Subcutaneous abdominal adipose tissue (tissue), 5 donors: ENCODE results near the gene ZFYVE28.
A peak's percentile ranks its signal among the peaks of the same experiment; 100 is the strongest.

ENCODE experiments used
- H3K27ac ChIP-seq: one replicate; pipeline ENCODE4 v1.7.0; 2013; ENCODE audit warnings: low read depth, mild to moderate bottlenecking, inconsistent platforms, low read length, moderate library complexity
- H3K27me3 ChIP-seq, 5 donors: one replicate each; pipeline ENCODE4 v1.7.0; 2013; ENCODE audit warnings: low read length in 5 of 5, inconsistent platforms in 1 of 5; ENCODE audit not compliant: control insufficient read depth in 5 of 5, insufficient read depth in 4 of 5
- H3K36me3 ChIP-seq, 5 donors: one replicate each; pipeline ENCODE4 v1.7.0; 2013; ENCODE audit warnings: low read length in 5 of 5; ENCODE audit not compliant: control insufficient read depth in 5 of 5, insufficient read depth in 5 of 5
- H3K4me1 ChIP-seq, 5 donors: one replicate each; pipeline ENCODE4 v1.7.0; 2013; ENCODE audit warnings: low read length in 5 of 5, mild to moderate bottlenecking in 3 of 5, moderate library complexity in 1 of 5; ENCODE audit not compliant: control insufficient read depth in 5 of 5, insufficient read depth in 5 of 5
- H3K4me3 ChIP-seq, 5 donors: one replicate each; pipeline ENCODE4 v1.7.0; 2013; ENCODE audit warnings: low read length in 5 of 5, low read depth in 1 of 5
- H3K9ac ChIP-seq, 5 donors: one replicate each; pipeline ENCODE4 v1.7.0; 2013; ENCODE audit warnings: low read length in 5 of 5, mild to moderate bottlenecking in 4 of 5, moderate library complexity in 3 of 5
- H3K9me3 ChIP-seq, 5 donors: one replicate each; pipeline ENCODE4 v1.7.0; 2013; ENCODE audit warnings: low read length in 5 of 5; ENCODE audit not compliant: control insufficient read depth in 5 of 5
- donor health status: healthy.
- donor health status: healthy.
- donor health status: healthy.
- donor health status: healthy.
- donor health status: healthy.

ZFYVE28 gene

DNA sequence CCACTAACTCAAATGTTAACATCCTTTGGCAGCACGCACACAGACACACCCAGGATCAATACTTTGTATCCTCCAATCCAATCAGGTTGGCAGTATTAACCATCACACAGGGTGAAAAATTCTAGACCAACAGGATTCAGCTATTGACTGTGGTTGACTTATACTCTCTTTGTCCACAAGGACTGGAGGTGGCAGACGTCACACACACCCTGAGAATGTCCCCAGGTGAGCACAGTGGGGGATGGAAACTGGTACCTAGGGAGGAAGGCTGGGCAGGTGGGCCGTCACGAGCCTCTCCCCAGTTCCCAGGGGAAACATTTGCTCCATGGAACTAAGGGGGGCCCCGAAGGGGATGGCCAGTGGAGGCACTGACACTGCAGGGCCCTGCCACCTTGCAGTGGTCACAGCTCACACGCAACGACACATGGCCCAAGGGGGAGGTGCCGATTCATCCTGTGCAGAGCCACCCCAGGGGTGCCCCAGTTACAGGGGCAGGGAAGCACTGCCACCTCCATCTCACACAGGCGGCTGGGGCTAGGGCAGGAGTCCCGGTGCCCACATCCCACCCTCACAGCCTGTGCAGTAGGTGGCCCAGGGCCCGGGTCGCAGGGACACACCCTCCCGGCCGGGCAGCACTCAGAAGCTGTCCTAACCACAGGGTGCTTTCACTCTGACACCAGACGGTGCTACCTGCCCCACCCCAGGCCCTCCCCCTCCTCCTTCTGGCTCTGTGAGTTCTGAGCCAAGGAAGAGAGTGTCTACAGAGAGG, 17.4 kb downstream of the ZFYVE28 start:
- Histone ChIP-seq H3K27me3 (peaks cover 0 to 7% (median 2%) of the 10 kb centered on the region in 5 donors), H3K4me3 (no peak overlapping the region), H3K36me3 (no peaks in the 10 kb centered on the region), H3K9me3 (no peaks in the 10 kb centered on the region), H3K9ac (no peak overlapping the region), H3K4me1 (peaks cover 1 to 24% (median 15%) of the 10 kb centered on the region in 5 donors), H3K27ac (no peak overlapping the region)

- peaks cover 1 to 24% (median 15%) of the 10 kb centered on the region in 5 donors for H3K4me1 ChIP-seq
- no peak overlapping the region for H3K4me3 ChIP-seq
- no peak overlapping the region for H3K9ac ChIP-seq
- H3K36me3 ChIP-seq: no peaks in the 10 kb centered on the region
- H3K27ac ChIP-seq: no peak overlapping the region
- no peaks in the 10 kb centered on the region for H3K9me3 ChIP-seq
- peaks cover 0 to 7% (median 4%) of the 10 kb centered on the region in 5 donors for H3K27me3 ChIP-seq
These were observed 18.7 kb downstream of the ZFYVE28 start for GRCh38 chr4:2399631-2400190.

GRCh38 chr4:2399216-2399615, 19.2 kb downstream of the ZFYVE28 start:
- H3K27ac ChIP-seq: no peak overlapping the region
- H3K4me3 ChIP-seq: no peak overlapping the region
- peaks cover 1 to 24% (median 15%) of the 10 kb centered on the region in 5 donors for H3K4me1 ChIP-seq
- H3K9ac ChIP-seq: no peak overlapping the region
- no peaks in the 10 kb centered on the region for H3K9me3 ChIP-seq
- no peaks in the 10 kb centered on the region for H3K36me3 ChIP-seq
- H3K27me3 ChIP-seq: peaks cover 0 to 12% (median 9%) of the 10 kb centered on the region in 5 donors

DNA sequence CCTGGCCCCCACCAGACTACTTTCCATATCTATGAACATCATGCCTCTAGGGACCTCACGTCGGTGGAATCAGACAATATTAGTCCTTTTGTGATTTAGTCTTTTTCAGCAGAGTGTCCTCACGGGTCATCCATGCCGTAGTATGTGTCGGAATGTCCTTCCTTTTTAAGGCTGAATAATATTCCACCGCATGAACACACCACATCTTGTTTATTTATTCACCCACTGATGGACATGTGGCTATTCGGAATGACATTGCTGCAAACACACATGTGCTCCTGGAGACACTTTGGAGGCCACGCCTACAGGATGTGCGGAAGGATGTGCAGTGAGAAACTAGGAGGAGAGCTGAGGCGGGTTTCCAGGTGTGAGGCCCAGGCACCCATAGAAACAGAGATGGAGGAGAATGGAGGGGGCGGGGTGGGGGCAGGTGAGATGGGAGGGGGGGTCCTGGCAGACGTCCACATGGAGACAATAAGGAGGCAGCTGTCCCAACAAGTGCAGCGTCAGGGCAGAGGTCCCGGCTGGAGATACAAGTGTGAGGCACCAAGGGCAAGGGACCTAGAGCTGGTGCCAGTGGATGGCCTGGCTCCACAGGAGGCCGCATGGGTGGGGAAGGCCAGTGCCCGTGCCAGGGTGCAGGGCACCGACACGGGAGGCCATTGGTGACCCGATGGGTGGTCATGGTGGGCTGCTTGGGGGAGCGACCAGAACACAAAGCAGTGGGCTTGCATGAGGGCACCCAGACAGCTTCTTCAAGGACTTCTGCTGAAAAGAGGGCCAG, 20.7 kb downstream of the ZFYVE28 start:
- no peaks in the 10 kb centered on the region for H3K36me3 ChIP-seq
- peaks cover 1 to 26% (median 22%) of the 10 kb centered on the region in 5 donors for H3K4me1 ChIP-seq
- peaks cover 0 to 17% (median 13%) of the 10 kb centered on the region in 5 donors for H3K27me3 ChIP-seq
- no peak overlapping the region for H3K4me3 ChIP-seq
- H3K9me3 ChIP-seq: no peaks in the 10 kb centered on the region
- H3K27ac ChIP-seq: no peak overlapping the region
- no peak overlapping the region for H3K9ac ChIP-seq

DNA sequence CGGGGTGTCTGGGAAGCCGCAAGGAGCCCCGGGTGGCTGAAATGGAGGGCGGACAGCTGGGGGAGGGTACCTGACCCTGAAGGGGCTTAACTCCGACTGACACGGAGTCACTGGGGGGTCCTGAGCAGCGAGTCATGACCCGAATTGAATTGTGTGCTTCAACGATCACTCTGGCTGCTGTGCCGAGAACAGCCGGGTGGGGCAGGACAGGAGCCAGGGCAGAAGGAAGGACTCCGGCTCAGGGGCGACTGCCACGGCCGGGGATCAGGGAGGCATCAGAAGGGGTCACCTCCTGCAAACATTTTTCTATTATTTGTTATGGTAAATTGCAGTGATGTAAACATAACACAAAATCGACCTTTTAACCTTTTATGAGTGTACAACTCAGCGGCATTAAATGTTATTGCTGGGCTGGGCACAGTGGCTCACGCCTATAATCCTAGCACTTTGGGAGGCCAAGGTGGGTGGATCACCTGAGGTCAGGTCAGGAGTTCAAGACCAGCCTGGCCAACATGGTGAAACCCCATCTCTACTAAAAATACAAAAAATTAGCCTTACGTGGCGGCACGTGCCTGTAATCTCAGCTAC, 21.6 kb downstream of the ZFYVE28 start:
- Histone ChIP-seq H3K9ac (no peak overlapping the region), H3K27me3 (peaks cover 0 to 17% (median 11%) of the 10 kb centered on the region in 5 donors), H3K27ac (no peak overlapping the region), H3K36me3 (no peaks in the 10 kb centered on the region), H3K9me3 (no peaks in the 10 kb centered on the region), H3K4me1 (peaks cover 1 to 17% (median 13%) of the 10 kb centered on the region in 5 donors), H3K4me3 (no peak overlapping the region)

DNA sequence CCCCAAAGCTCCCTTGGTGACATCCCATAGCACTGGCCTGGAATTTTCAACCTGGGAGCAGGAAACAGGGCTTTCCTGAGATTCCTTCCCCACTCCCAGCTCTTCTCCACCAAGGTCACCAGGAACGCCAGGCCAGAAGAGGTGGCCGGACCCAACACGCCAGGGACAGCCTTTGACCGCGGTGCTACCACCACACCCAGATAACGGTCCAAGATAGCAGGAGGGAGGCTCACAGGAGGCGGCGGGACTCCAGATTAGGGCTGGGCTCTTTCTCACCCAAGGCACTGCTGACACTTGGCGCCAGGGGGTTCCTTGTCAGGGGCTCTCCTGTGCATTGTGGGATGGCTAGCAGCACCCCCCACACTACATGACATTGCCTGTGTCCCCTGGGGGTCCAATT, 22.9 kb downstream of the ZFYVE28 start:
- Histone ChIP-seq H3K4me1 (peaks cover 0 to 11% (median 8%) of the 10 kb centered on the region in 5 donors), H3K36me3 (no peaks in the 10 kb centered on the region), H3K9ac (no peak overlapping the region), H3K27ac (no peak overlapping the region), H3K4me3 (no peak overlapping the region), H3K27me3 (peaks cover 0 to 19% (median 11%) of the 10 kb centered on the region in 5 donors), H3K9me3 (no peaks in the 10 kb centered on the region)

GRCh38 chr4:2395038-2395437, 23.4 kb downstream of the ZFYVE28 start:
- Histone ChIP-seq H3K27me3 (peaks cover 0 to 19% (median 11%) of the 10 kb centered on the region in 5 donors), H3K36me3 (no peaks in the 10 kb centered on the region), H3K4me1 (peaks cover 0 to 11% (median 8%) of the 10 kb centered on the region in 5 donors), H3K4me3 (no peak overlapping the region), H3K9ac (no peak overlapping the region), H3K27ac (no peak overlapping the region), H3K9me3 (no peaks in the 10 kb centered on the region)

DNA sequence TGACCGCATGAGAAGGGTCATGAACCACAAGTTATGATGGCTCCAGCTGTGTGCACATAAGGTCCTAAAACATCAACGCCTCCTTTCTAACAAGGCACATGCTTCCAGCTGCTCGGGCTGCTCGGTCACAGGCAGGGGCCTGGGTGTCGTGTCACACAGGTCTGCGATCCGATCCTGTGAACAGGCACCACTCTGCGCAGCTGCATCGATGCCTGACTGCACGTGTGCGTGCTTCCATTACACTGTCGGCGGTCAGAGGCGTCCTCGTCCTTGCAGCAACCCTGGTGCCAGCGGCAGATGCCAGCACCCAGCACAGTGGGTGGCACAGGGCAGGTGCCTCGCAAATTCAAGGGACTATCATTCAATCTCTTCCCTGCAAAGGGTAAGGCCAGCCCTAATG, 23.9 kb downstream of the ZFYVE28 start:
- Histone ChIP-seq H3K27ac (no peak overlapping the region), H3K9me3 (no peaks in the 10 kb centered on the region), H3K4me3 (no peak overlapping the region), H3K4me1 (peaks cover 0 to 11% (median 8%) of the 10 kb centered on the region in 5 donors), H3K36me3 (no peaks in the 10 kb centered on the region), H3K9ac (no peak overlapping the region), H3K27me3 (peaks cover 0 to 19% (median 11%) of the 10 kb centered on the region in 5 donors)

DNA sequence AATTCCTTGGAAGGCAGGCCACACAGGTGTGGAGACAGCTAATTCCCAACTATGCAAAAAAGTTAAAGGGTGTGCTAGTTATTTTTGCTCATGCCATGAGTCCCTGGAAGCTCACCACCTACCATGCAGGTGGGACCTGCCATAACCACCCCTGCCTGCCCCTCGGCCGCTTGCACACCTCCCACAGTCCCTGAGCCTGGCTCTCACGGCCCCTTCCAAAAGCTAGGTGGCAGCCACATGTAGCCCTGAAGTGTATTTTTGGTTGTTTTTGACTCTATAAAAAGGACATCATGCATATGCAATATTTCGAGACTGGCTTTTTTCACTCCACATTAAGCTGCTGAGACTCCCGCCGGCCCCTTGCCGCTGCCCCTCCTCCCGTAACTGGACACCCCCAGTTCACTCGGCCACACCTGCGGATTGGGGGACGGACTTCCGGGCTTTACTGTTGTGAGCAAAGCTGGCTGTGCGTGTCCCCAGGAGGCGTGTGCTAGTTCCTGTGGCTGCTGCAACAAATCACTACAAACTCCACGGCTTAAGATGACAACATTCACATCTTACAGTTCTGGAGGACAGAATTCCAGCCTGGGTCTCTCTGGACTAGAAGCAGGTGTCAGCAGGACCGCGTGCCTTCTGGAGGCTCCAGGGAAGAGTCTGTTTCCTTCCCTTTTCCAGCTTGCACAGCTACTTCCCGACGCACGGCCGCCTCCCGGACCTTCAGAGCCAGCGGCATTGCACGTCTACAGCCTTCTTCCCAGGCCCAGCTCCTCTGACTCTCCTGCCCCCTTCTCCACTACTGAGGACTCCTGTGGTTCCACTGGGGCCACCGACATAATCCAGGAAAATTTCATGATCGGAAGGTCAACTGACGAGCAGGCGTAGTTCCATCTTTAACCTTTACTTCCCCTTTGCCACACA, 24.8 kb downstream of the ZFYVE28 start:
- Histone ChIP-seq H3K4me1 (peaks cover 0 to 14% (median 8%) of the 10 kb centered on the region in 5 donors), H3K4me3 (peak overlapping the region; percentile 12 to 44 (median 43)), H3K36me3 (no peaks in the 10 kb centered on the region), H3K27me3 (peaks cover 0 to 19% (median 11%) of the 10 kb centered on the region in 5 donors), H3K27ac (no peak overlapping the region), H3K9me3 (no peaks in the 10 kb centered on the region), H3K9ac (peak overlapping the region in 1 of 5 donors; percentile 30)
